Measurements from ENCODE around the gene SEPTIN2. TPM values are rescaled to one million over a fixed set of nuclear protein-coding genes. Genes with fewer than 3 reads are reported as not detected.
"Not testable (repeated sequence)": the region's sequence is repeated elsewhere in the genome, so short reads cannot be mapped to it uniquely, and the experiment has no call there.

The SEPTIN2 gene
- polyA plus RNA-seq, 1 donor (not counting 4 experiments of a cell fraction or from before 2014, with no cell fraction given) = 644 TPM

DNA sequence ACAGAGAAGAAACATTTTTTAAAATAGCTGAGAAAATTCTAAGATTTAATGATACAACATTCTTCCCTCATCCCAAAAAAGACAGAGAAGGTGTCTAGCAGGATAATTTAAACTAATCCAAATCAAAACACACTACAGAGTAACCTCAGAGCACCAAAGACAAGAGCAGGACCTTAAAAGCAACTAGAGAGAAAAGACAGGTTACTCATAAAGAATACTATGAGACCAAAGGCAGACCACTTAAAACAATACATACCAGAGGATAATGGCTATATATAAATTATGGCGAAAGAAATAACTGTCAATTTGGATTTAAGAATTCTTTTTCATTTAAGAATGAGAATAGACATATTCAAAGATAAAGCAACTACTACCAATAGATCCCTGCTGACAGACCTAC lies 40.2 kb upstream of the SEPTIN2 start:
- no peak overlapping the region for H3K4me3 ChIP-seq (ENCODE audit: control insufficient read depth in 2 of 3, extremely low read depth in 1 of 3, insufficient read depth in 2 of 3, low read depth in 1 of 3, low read length in 3 of 3)
- no peak overlapping the region for H3K4me2 ChIP-seq (ENCODE audit: control insufficient read depth, extremely low read depth, insufficient read depth, low read depth, low read length)
- no peak overlapping the region for H3K27ac ChIP-seq (ENCODE audit: control insufficient read depth, insufficient read depth, low read length)
- H3K79me2 ChIP-seq (ENCODE audit: control insufficient read depth, insufficient read depth, low read length) = peaks cover 87% of the 10 kb centered on the region
- DNase-seq (ENCODE audit: low read depth, low spot score) (no peak), FAIRE-seq (no peak)
- peaks cover 13% of the 10 kb centered on the region for H4K20me1 ChIP-seq (ENCODE audit: control insufficient read depth, extremely low read depth, insufficient read depth, low read length)
- dilution Hi-C loops (cut with MboI; ENCODE audit: extremely low pct_ligation_motif_present, low sequenced_read_pairs) = no loop called here
- no peaks in the 10 kb centered on the region for H3K9me3 ChIP-seq (ENCODE audit: control insufficient read depth, low read depth, low read length)
- peaks cover 0 to 9% of the 10 kb centered on the region in 2 experiments for H3K36me3 ChIP-seq (ENCODE audit: control insufficient read depth in 2 of 2, extremely low read depth in 1 of 2, insufficient read depth in 2 of 2, low read length in 2 of 2)
- no peak overlapping the region for H2AFZ ChIP-seq (ENCODE audit: control insufficient read depth, low read length)
- peaks cover 6% of the 10 kb centered on the region for H3K9me1 ChIP-seq (ENCODE audit: control insufficient read depth, extremely low read depth, insufficient read depth, low read length)
- H3K9ac ChIP-seq (ENCODE audit: control insufficient read depth, extremely low read depth, insufficient read depth, low read length) = no peak overlapping the region
- H3K27me3 ChIP-seq (ENCODE audit: control insufficient read depth, extremely low read depth, insufficient read depth, low read length) = no peaks in the 10 kb centered on the region
- H3K4me1 ChIP-seq (ENCODE audit: control insufficient read depth, extremely low read depth, insufficient read depth, low read length) = peaks cover 15% of the 10 kb centered on the region
- no peak for TF ChIP-seq EZH2 (IDR thresholded peaks at IDR 0.05; ENCODE audit: low read length)
- TF ChIP-seq, protein P1, sequence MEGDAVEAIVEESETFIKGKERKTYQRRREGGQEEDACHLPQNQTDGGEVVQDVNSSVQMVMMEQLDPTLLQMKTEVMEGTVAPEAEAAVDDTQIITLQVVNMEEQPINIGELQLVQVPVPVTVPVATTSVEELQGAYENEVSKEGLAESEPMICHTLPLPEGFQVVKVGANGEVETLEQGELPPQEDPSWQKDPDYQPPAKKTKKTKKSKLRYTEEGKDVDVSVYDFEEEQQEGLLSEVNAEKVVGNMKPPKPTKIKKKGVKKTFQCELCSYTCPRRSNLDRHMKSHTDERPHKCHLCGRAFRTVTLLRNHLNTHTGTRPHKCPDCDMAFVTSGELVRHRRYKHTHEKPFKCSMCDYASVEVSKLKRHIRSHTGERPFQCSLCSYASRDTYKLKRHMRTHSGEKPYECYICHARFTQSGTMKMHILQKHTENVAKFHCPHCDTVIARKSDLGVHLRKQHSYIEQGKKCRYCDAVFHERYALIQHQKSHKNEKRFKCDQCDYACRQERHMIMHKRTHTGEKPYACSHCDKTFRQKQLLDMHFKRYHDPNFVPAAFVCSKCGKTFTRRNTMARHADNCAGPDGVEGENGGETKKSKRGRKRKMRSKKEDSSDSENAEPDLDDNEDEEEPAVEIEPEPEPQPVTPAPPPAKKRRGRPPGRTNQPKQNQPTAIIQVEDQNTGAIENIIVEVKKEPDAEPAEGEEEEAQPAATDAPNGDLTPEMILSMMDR (optimal IDR thresholded peaks at IDR 0.05 in 1 of 3, IDR thresholded peaks at IDR 0.05 in 1 of 3, conservative IDR thresholded peaks at IDR 0.05 in 1 of 3; ENCODE audit: extremely low read depth in 1 of 3, insufficient read depth in 2 of 3, low read length in 3 of 3) = no peak

DNA sequence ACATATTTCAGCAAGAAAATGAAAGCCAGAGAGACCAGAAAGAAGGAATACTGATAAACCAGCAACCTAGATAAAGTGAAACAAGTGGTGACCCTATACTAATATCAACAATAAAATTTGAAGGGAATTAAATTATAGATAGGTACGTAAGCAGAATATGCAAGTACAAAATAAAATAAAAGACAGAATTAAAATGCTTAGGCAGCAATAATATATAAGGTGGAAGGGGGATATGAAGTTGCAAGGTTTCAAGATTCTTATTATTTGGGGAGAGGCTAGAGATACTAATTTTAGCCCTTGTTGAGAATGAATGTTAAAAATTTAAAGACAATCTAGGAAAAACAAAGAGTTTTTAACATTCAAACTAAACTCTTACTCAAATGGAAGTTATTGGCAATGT lies 39.8 kb upstream of the SEPTIN2 start:
- H3K27ac ChIP-seq (ENCODE audit: control insufficient read depth, insufficient read depth, low read length) = no peak overlapping the region
- peaks cover 9% of the 10 kb centered on the region for H4K20me1 ChIP-seq (ENCODE audit: control insufficient read depth, extremely low read depth, insufficient read depth, low read length)
- dilution Hi-C loops (cut with MboI; ENCODE audit: extremely low pct_ligation_motif_present, low sequenced_read_pairs) = no loop called here
- FAIRE-seq (no peak), DNase-seq (ENCODE audit: low read depth, low spot score) (no peak)
- no peak overlapping the region for H3K4me3 ChIP-seq (ENCODE audit: control insufficient read depth in 2 of 3, extremely low read depth in 1 of 3, insufficient read depth in 2 of 3, low read depth in 1 of 3, low read length in 3 of 3)
- no peak overlapping the region for H3K4me2 ChIP-seq (ENCODE audit: control insufficient read depth, extremely low read depth, insufficient read depth, low read depth, low read length)
- TF ChIP-seq EZH2 (IDR thresholded peaks at IDR 0.05; ENCODE audit: low read length) = no peak
- TF ChIP-seq, protein P1 (optimal IDR thresholded peaks at IDR 0.05 in 1 of 3, IDR thresholded peaks at IDR 0.05 in 1 of 3, conservative IDR thresholded peaks at IDR 0.05 in 1 of 3; ENCODE audit: extremely low read depth in 1 of 3, insufficient read depth in 2 of 3, low read length in 3 of 3) = no peak
- no peaks in the 10 kb centered on the region for H3K27me3 ChIP-seq (ENCODE audit: control insufficient read depth, extremely low read depth, insufficient read depth, low read length)
- peaks cover 87% of the 10 kb centered on the region for H3K79me2 ChIP-seq (ENCODE audit: control insufficient read depth, insufficient read depth, low read length)
- no peak overlapping the region for H2AFZ ChIP-seq (ENCODE audit: control insufficient read depth, low read length)
- peaks cover 11% of the 10 kb centered on the region for H3K4me1 ChIP-seq (ENCODE audit: control insufficient read depth, extremely low read depth, insufficient read depth, low read length)
- peaks cover 0 to 5% of the 10 kb centered on the region in 2 experiments for H3K36me3 ChIP-seq (ENCODE audit: control insufficient read depth in 2 of 2, extremely low read depth in 1 of 2, insufficient read depth in 2 of 2, low read length in 2 of 2)
- H3K9me3 ChIP-seq (ENCODE audit: control insufficient read depth, low read depth, low read length) = no peaks in the 10 kb centered on the region
- peaks cover 2% of the 10 kb centered on the region for H3K9me1 ChIP-seq (ENCODE audit: control insufficient read depth, extremely low read depth, insufficient read depth, low read length)
- no peak overlapping the region for H3K9ac ChIP-seq (ENCODE audit: control insufficient read depth, extremely low read depth, insufficient read depth, low read length)

DNA sequence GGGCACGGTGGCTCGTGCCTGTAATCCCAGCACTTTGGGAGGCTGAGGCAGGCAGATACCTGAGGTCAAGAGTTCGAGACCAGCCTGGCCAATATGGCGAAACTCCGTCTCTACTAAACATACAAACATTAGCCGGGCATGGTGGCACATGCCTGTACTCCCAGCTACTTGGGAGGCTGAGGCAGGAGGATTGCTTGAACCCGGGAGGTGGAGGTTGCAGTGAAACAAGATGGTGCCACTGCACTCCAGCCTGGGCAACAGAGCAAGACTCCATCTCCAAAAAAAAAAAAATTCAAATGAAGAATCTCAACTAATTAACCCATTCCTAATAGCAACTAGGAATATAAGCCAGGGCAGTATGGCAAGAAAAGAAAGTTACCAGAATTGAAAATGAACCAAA lies 37.4 kb upstream of the SEPTIN2 start:
- FAIRE-seq; H3K4me1 ChIP-seq (ENCODE audit: control insufficient read depth, extremely low read depth, insufficient read depth, low read length); H3K27ac ChIP-seq (ENCODE audit: control insufficient read depth, insufficient read depth, low read length); H3K4me2 ChIP-seq (ENCODE audit: control insufficient read depth, extremely low read depth, insufficient read depth, low read depth, low read length); dilution Hi-C loops (cut with MboI; ENCODE audit: extremely low pct_ligation_motif_present, low sequenced_read_pairs); H3K27me3 ChIP-seq (ENCODE audit: control insufficient read depth, extremely low read depth, insufficient read depth, low read length); H3K9ac ChIP-seq (ENCODE audit: control insufficient read depth, extremely low read depth, insufficient read depth, low read length); DNase-seq (ENCODE audit: low read depth, low spot score); H3K9me3 ChIP-seq (ENCODE audit: control insufficient read depth, low read depth, low read length); H4K20me1 ChIP-seq (ENCODE audit: control insufficient read depth, extremely low read depth, insufficient read depth, low read length); H3K36me3 ChIP-seq (ENCODE audit: control insufficient read depth in 2 of 2, extremely low read depth in 1 of 2, insufficient read depth in 2 of 2, low read length in 2 of 2); H3K9me1 ChIP-seq (ENCODE audit: control insufficient read depth, extremely low read depth, insufficient read depth, low read length); H2AFZ ChIP-seq (ENCODE audit: control insufficient read depth, low read length); H3K4me3 ChIP-seq (ENCODE audit: control insufficient read depth in 2 of 3, extremely low read depth in 1 of 3, insufficient read depth in 2 of 3, low read depth in 1 of 3, low read length in 3 of 3): not testable (repeated sequence)
- H3K79me2 ChIP-seq (ENCODE audit: control insufficient read depth, insufficient read depth, low read length) = peaks cover 90% of the 10 kb centered on the region
